Breast epithelium (tissue), 4 donors: Measurements from ENCODE around the gene ATP2B2. TPM values are rescaled to one million over a fixed set of nuclear protein-coding genes. Genes with fewer than 3 reads are reported as not detected.

ENCODE experiments used
- DNase-seq, 2 donors: peaks; one replicate each; pipeline ENCODE4 v3.0.0-alpha.2; 2019; ENCODE audit warnings: low spot score in 2 of 2
- H3K27ac ChIP-seq, 2 donors: fragments of 200-600 bp; sonication (generic) in 1 of 2; one replicate each; pipeline ENCODE4 v1.5.1; 2016 to 2019; ENCODE audit warnings: mild to moderate bottlenecking in 1 of 2
- H3K27me3 ChIP-seq, 2 donors: fragments of 200-600 bp; sonication (generic) in 1 of 2; one replicate each; pipeline versions ENCODE4 v1.5.1 to v1.6.0; 2017 to 2019; ENCODE audit warnings: control low read depth in 1 of 2, mild to moderate bottlenecking in 1 of 2
- H3K36me3 ChIP-seq: fragments of 200-600 bp; one replicate; pipeline ENCODE4 v1.5.1; 2019
- H3K4me1 ChIP-seq, 2 donors: fragments of 200-600 bp; sonication (generic); one replicate each; pipeline ENCODE4 v1.5.1; 2016 to 2019; ENCODE audit warnings: control low read depth in 1 of 2
- H3K4me3 ChIP-seq, 3 donors: fragments of 200-600 bp; sonication (generic); 1 replicate in 2 of 3; 2 replicates in 1 of 3; pipeline ENCODE4 v1.5.1; 2016 to 2019; ENCODE audit warnings: mild to moderate bottlenecking in 3 of 3, moderate library complexity in 2 of 3
- H3K9me3 ChIP-seq, 2 donors: fragments of 200-600 bp; sonication (generic) in 1 of 2; one replicate each; pipeline ENCODE4 v1.5.1; 2016 to 2019; ENCODE audit warnings: control low read depth in 1 of 2
- CTCF ChIP-seq, 3 donors: fragments of 450-650 bp; IDR thresholded peaks; one replicate each; pipeline ENCODE4 v1.5.1; 2016 to 2017; ENCODE audit warnings: antibody characterized with exemption in 3 of 3, mild to moderate bottlenecking in 3 of 3, moderate library complexity in 3 of 3
- POLR2A ChIP-seq: fragments of 450-650 bp; IDR thresholded peaks from one replicate; pipeline ENCODE4 v1.6.1; 2016; ENCODE audit warnings: antibody characterized with exemption, mild to moderate bottlenecking, moderate library complexity
- POLR2AphosphoS5 ChIP-seq, 3 donors: sonication (generic); formaldehyde crosslinking; IDR thresholded peaks; one replicate each; pipeline ENCODE4 v1.6.1; 2017; ENCODE audit warnings: antibody characterized with exemption in 3 of 3
- intact Hi-C: fragments of 100-400 bp; cut with DNase I; formaldehyde crosslinking; loops from one replicate; pipeline ENCODE4 v1.15.1; 2023; ENCODE audit warnings: low total_unique reads
- total RNA-seq, 3 donors: library from RNA; depleted of rRNA; stranded (reverse); fragments of >200 nt; gene quantifications; one replicate each; pipeline ENCODE4 v1.1.0, GENCODE V29; 2016

Gene ATP2B2
- total RNA-seq, 3 donors from 2014 or later, result under 0.01 to 0.15 TPM; not detected in 1

GRCh38 chr3:10524270-10524669, 18.9 kb upstream of the ATP2B2 start:
- peak in 1 of 2 donors; percentile 17 for DNase-seq
- H3K27me3 ChIP-seq, result peaks cover 0 to 5% of the 10 kb centered on the region in 2 donors
- H3K4me3 ChIP-seq, result no peak overlapping the region
- H3K27ac ChIP-seq, result no peak overlapping the region
- intact Hi-C loops, result no loop called here
- H3K4me1 ChIP-seq, result no peaks in the 10 kb centered on the region
- no peaks in the 10 kb centered on the region for H3K9me3 ChIP-seq
- TF ChIP-seq POLR2AphosphoS5 (IDR thresholded peaks at IDR 0.05), result no peak
- TF ChIP-seq POLR2A, result no peak
- no peaks in the 10 kb centered on the region for H3K36me3 ChIP-seq

- Histone ChIP-seq H3K9me3 (no peaks in the 10 kb centered on the region), H3K36me3 (no peaks in the 10 kb centered on the region), H3K27me3 (peaks cover 0 to 5% of the 10 kb centered on the region in 2 donors), H3K4me1 (no peaks in the 10 kb centered on the region), H3K4me3 (no peak overlapping the region), H3K27ac (no peak overlapping the region)
- intact Hi-C loops, result no loop called here
- no peak for TF ChIP-seq POLR2A
- TF ChIP-seq CTCF (IDR thresholded peaks at IDR 0.05), result no peak
- TF ChIP-seq POLR2AphosphoS5 (IDR thresholded peaks at IDR 0.05), result no peak
- DNase-seq, result no peak
Measured at GRCh38 chr3:10523561-10523960, 18.2 kb upstream of the ATP2B2 start.

GRCh38 chr3:10522646-10523303, 17.4 kb upstream of the ATP2B2 start:
- Histone ChIP-seq H3K27ac (no peak overlapping the region), H3K27me3 (peaks cover 0 to 5% of the 10 kb centered on the region in 2 donors), H3K4me3 (no peak overlapping the region), H3K4me1 (no peaks in the 10 kb centered on the region), H3K36me3 (no peaks in the 10 kb centered on the region), H3K9me3 (no peaks in the 10 kb centered on the region)
- intact Hi-C loops, result no loop called here
- DNase-seq, result no peak
- TF ChIP-seq POLR2AphosphoS5 (IDR thresholded peaks at IDR 0.05) (no peak), POLR2A (no peak), CTCF (IDR thresholded peaks at IDR 0.05) (no peak)

GRCh38 chr3:10521772-10522441, 16.5 kb upstream of the ATP2B2 start:
- Histone ChIP-seq H3K27ac (no peak overlapping the region), H3K27me3 (peaks cover 0 to 5% of the 10 kb centered on the region in 2 donors), H3K4me3 (no peak overlapping the region), H3K4me1 (no peaks in the 10 kb centered on the region), H3K36me3 (no peaks in the 10 kb centered on the region), H3K9me3 (no peaks in the 10 kb centered on the region)
- TF ChIP-seq POLR2A (no peak), CTCF (IDR thresholded peaks at IDR 0.05) (no peak), POLR2AphosphoS5 (IDR thresholded peaks at IDR 0.05) (no peak)
- DNase-seq, result no peak
- intact Hi-C loops, result no loop called here

- H3K4me1 ChIP-seq, result no peaks in the 10 kb centered on the region
- no peaks in the 10 kb centered on the region for H3K36me3 ChIP-seq
- H3K27ac ChIP-seq, result no peak overlapping the region
- no peak for TF ChIP-seq POLR2AphosphoS5 (IDR thresholded peaks at IDR 0.05)
- TF ChIP-seq POLR2A, result no peak
- no peak for TF ChIP-seq CTCF (IDR thresholded peaks at IDR 0.05)
- no peaks in the 10 kb centered on the region for H3K9me3 ChIP-seq
- intact Hi-C loops, result no loop called here
- no peak overlapping the region for H3K4me3 ChIP-seq
- DNase-seq, result no peak
- H3K27me3 ChIP-seq, result peaks cover 0 to 5% of the 10 kb centered on the region in 2 donors
Measured at GRCh38 chr3:10520072-10520471, 14.7 kb upstream of the ATP2B2 start.
